Skin epidermis (tissue), 12 donors: Measurements from ENCODE around the gene CTBP1.
A peak's percentile ranks its signal among the peaks of the same experiment; 100 is the strongest.

Experiments used
- H3K27ac ChIP-seq, 21 experiments: fragments of 200-600 bp; sonication (generic) in 11 of 21; one replicate each; pipeline ENCODE4 v1.5.0; 2020; ENCODE audit warnings: mild to moderate bottlenecking in 3 of 21, inconsistent platforms in 2 of 21, moderate library complexity in 2 of 21
- H3K4me3 ChIP-seq, 7 experiments: fragments of 200-600 bp; sonication (generic) in 2 of 7; one replicate each; pipeline ENCODE4 v1.5.0; 2020; ENCODE audit warnings: inconsistent platforms in 2 of 7, mild to moderate bottlenecking in 2 of 7, moderate library complexity in 1 of 7

Gene CTBP1

DNA sequence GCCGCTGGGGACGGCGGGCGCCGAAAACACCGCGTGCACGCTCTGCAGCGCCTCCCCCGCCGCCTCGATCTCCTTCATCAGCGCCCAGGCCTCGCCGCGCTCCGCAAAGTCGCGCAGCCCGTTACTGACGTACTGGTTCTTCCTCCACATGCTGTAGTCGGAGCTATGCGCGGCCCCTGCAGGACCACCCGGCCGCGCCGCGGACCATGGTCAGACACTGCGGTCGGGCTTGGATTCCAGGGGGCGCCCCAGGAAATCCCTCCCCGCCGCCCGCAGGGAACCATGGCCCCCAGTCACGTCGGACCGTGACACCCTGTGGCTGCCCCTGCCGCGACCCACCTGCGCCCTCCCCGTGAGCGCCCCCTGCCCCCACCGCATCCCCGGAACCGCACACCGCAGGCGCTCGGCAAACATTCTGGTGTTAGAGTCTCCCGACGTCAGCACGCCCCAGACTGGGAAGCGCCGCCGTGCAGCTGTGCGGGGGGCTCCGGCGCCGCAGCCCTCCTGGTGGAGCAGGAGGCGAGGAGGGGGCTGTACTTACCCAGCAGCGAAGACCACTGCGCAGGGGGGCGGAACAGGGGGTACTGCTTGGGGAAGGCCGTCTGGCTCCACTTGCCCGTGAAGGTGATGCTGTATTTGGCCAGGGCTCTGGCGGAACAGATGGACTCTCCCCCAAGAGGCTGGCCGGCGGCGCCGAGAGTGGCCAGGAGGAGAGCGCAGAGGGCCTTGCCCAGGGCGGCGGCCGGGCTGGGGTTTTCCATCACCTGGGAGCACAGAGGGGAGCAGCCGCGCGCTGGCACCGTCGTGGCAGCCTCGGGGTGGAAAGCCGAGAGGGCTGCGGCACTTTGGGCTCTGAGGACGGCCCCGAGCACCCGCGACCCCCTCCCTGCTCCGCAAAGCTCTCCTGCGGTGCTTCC, 77.4 kb downstream of the CTBP1 start:
- H3K4me3 ChIP-seq = peak overlapping the region; percentile 26 to 55 (median 37)
- H3K27ac ChIP-seq = peak overlapping the region in 18 of 21 experiments; percentile 26 to 92 (median 75)

DNA sequence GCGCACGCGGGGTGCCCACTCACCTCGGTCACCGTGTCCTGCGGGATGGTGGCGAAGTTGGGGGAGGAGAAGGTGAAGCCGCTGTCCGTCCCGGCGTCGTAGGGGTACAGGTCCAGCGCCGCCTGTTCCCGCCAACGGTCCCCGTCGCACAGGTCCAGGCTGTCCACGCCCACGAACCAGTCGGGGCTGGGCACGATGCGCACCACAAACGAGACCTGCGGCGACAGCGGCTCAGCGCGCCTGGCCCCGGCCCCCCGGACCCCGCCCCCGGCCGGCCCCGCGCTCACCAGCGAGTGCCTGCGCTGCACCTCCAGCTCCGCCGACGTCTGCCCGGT, 78.0 kb downstream of the CTBP1 start:
- H3K4me3 ChIP-seq = peak overlapping the region; percentile 26 to 55 (median 37)
- peak overlapping the region in 3 of 21 experiments; percentile 87 to 91 (median 87) for H3K27ac ChIP-seq

DNA sequence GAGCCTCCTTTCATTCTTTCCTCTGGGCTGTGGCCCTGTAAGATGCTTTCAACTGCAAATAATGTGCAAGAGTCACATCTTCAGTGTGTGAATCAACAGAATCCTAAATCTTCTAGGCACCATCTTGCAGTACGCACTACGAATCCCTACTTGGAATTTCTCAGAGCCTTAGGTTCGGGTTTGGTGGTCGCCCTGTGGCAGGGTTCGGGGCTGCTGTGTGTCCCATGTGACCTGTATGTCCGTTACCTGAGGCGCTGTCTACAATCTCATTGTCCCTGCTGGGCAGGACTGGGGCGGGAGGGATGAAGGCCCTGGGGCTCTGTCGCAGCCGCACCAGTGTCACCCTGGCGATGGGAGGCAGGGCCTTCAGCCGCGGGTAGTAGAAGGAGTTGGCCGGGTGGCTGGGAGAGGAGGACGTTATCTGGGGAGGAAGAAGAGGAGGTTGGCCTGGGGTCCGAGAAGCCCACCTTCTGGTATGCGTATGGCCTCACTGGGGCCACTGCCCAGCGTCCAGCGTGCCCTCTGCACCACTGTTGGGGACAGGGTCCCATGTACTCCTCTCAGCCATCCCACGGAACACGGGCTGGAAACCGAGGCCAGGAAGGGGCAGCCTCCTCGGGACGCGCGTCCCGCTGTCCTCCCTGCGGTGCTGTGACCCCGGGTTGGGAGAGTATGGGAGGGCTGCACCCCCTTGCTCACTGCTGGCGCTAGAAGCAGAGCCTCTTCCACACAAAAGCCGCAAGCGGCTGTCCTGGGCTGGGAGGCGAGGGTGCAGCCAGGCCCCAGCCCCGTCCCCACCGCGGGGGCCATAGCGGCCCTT, 78.6 kb downstream of the CTBP1 start:
- H3K4me3 ChIP-seq = peak overlapping the region in 2 of 7 experiments; percentile 37 to 55

DNA sequence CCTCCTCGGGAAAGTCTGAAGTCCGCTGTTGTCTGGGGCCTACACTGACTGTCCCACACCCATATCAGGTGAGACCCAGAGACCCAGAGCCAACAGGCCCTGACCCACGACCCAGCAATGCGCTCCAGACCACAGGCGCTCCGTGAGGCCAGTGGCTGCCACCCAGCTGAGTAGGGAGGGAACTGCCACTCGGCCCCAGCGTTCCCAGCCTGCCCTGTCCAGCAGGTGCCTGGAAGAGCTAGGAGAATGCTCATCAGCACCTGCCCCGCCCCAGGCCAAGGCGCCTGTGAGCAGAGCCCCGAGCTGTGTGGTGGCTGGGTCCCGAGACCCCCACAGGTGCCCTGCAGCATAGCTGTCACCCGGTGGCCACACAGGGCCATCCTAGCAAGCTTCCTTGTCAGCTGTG, 79.2 kb downstream of the CTBP1 start:
- peak overlapping the region in 2 of 7 experiments; percentile 37 to 55 for H3K4me3 ChIP-seq
- peak overlapping the region in 2 of 21 experiments; percentile 87 to 91 for H3K27ac ChIP-seq

More for the DNA sequence above, 78.6 kb downstream of the CTBP1 start:
- H3K27ac ChIP-seq = peak overlapping the region in 2 of 21 experiments; percentile 87 to 91

DNA sequence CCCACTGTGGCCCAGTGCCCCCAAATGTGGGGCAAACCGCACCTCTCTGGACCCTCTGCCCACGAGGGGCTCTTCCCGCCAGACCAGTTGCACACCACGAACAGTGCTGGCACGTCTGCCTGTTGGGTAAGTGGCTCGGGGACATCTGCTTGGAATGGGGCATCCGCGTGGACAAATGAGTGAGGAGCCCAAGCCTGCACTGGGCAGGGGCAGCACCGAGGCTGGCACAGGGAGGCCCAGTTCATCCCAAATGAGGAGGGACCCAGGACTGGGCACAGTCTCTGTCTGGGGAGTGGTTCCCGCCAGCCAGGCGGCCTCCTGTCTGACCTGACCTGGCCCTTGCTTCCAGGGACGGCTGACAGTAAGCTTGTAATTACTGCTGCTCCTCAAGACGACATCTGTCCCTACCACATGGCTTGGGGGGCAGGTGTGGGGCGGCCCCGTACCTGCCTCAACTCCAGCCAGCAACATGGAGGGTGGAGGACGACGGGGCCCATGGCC, 79.7 kb downstream of the CTBP1 start:
- peak overlapping the region in 2 of 21 experiments; percentile 87 to 91 for H3K27ac ChIP-seq
- H3K4me3 ChIP-seq = peak overlapping the region in 2 of 7 experiments; percentile 37 to 55

DNA sequence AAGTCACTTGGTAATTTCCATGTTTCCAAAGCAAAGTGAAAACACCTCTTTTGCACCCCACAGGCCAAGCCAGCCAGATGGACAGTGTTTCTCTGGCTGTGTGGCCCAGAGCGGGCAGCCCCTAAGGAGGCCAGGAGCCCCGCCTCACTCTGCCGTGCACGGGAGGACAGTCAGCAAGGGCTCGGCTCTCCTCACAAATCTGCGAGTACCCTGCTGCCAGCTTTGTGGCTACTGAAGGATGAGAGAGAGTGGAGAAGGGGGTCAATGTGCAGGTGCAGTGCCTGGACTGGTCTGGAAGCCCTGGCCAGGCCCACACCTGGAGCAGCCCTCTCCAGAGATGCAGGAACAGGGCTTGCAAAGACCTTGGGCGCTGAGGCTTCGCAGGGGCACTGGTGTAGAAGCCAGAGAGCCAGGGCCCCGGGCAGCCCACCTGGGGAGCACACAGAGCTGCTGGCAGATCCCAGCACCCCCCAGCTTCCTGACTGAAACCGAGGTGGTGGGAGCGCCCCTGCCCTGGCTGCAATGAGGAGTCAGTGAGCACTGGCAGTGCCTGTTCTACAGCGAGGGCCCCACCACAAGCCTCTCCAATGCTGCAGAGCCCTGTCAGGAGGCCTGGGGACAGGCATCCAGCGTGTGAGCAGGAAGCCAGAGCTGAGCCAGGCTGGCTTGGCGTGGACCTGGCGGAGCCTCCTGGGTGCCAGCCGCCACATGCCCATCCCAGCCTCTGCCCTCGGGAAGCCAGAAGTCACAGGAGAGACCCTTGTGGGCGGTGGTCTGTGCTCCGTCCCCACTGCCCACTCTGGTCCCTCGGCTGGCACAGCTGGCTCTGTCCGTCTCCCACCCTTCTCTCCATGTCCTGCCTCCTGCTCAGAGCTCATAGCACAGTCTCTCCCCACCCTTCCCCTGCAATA, 80.5 kb downstream of the CTBP1 start:
- H3K27ac ChIP-seq = peak overlapping the region in 2 of 21 experiments; percentile 87 to 91

DNA sequence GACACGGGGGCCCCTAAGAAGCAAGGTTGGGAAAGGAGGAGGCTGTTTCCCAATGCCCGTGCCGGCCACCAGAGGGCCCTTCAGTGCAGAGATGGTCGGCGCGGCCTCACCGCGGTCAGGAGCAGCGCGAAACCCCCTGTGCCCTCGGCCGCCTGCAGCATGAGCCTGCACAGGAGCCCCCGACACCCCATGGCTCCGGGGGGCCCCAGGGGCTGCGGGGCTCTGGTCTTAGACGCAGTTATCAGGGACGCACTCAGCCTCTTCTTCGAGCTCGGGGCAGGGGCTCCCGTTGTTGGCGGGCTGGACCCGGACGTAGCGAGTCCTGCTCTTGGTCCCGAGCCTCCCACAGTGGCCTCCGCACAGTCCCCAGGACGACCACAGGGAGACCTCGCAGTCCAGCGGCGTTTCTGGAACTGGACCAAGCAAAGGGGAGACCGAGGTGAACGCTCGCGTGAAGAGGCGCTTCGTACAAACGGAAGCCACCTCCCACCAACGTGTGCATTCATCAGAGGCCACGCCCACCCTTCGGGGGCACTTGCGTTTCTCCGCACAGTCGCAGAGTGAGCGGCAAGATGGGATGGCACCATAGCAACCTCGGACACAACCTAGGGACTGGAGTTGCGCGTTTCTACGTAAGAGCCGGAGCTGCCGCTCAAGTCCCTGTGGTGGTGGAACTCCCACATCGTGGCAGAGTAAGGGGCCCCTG, 81.5 kb downstream of the CTBP1 start:
- Histone ChIP-seq H3K27ac (peak overlapping the region in 13 of 21 experiments; percentile 1 to 91 (median 50)), H3K4me3 (peak overlapping the region; percentile 43 to 58 (median 53))

More for the DNA sequence above, 80.5 kb downstream of the CTBP1 start:
- peak overlapping the region in 1 of 7 experiments; percentile 55 for H3K4me3 ChIP-seq

DNA sequence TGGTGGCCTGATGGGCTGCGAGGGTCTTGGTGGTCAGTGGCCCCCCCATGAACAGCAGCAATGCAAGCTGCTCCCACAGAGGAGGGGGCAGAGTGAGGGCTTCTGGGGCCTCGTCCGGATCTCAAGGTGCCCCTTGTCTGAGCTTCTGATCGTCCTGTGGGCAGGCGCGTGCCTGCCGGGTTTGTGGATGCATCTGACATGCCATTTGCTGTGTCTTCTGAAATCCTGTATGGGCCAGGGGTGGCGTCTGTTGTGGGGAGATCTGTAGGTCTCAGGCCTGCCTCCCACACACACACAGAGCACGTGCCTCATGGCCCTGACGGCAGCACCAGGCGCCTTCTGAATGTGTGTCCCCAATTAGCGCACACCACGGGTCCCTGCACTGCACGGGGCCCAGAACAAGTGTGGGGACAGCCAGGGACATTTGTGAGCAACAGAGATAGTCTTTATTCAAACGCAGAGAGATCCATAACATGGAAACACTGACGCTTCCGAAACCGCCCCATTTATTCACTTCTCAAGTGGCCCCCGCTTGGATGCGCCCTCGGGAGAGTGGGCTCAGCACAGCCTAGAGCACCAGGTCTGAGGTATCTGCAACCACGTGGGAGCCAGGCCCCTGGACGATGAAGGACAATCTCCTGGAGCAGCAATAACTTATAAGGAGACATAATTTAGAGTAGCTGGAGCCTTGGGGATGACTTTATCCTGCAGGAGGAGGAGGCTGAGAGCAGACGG, 82.3 kb downstream of the CTBP1 start:
- Histone ChIP-seq H3K4me3 (peak overlapping the region in 6 of 7 experiments; percentile 43 to 58 (median 54)), H3K27ac (peak overlapping the region in 4 of 21 experiments; percentile 26 to 91 (median 46))

DNA sequence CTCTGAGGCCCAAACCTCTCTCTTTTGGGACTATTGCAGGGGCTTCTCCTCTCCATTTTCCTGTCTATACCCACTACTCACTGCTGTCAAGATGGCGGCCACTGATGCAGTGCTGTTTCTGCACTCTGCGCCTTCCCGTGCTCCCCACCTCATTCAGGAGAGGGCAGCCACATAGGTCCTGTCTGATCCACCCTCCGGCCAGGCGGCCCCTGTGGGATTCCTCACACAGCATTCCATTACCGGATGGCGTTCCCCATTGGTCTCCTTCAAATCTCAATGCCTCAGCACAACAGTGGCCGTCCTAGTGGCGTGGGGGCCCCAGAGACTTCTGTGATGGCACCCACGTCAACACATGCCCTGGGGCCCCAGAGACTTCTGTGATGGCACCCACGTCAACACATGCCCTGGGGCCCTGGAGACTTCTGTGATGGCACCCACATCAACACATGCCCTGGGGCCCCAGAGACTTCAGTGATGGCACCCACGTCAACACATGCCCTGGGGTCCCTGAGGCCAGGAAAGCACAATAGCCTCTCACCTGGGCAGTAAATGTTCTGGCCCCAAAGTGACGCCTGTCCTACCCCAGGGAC, 83.9 kb downstream of the CTBP1 start:
- Histone ChIP-seq H3K27ac (no peak overlapping the region), H3K4me3 (no peak overlapping the region)

DNA sequence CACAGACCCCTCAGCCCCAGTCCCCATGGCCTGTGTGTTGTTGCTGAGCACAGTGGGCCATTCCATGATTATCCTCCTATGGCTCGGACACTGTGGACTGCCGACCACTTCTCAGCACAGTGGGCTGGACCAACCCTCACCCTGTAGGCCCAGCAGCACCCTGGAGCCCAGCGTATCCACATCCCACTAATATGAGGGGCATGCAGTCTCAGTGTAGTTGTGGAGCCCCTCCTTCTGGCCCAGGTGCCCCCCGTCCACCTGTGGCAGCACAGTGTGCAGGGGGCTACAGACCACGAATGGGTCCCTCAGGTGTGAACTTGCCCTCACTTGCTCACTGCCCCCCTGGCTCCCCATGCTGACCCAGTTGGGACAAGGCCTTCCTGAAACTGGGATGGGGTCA, 84.5 kb downstream of the CTBP1 start:
- no peak overlapping the region for H3K27ac ChIP-seq
- no peak overlapping the region for H3K4me3 ChIP-seq

DNA sequence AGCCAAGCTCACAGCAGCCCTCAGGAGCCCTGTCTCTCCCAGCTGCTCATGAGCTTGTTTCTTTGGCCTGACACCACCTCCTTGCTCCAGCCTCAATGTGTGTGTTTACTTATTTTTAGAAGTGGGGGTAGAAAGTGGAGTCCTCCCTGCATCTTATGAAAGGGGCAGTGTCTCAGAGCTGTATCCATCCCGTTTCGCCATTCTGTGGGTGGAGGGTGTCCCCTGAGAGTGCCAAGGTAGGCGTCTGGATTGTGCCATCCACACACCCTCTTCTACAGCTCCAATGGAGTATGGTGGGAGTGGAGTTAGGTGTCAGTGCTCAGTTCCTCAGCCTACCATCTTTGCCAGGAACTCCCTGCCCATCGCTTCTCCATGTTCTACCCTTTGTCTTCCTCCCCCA, 84.9 kb downstream of the CTBP1 start:
- Histone ChIP-seq H3K27ac (peak overlapping the region in 1 of 21 experiments; percentile 52), H3K4me3 (no peak overlapping the region)
